ENCODE results near the gene SULT1A1. TPM values are rescaled to one million over a fixed set of nuclear protein-coding genes. Genes with fewer than 3 reads are reported as not detected.
"Not testable (repeated sequence)": the region's sequence is repeated elsewhere in the genome, so short reads cannot be mapped to it uniquely, and the experiment has no call there.

SULT1A1 gene
- total and polyA plus RNA-seq, 10 donors, result 35.2 to 184 (median 53.6) TPM

- Histone ChIP-seq H3K36me3 (peaks cover 0 to 6% (median 0%) of the 10 kb centered on the region in 6 donors), H3K27me3 (replicated peaks in 1 of 7) (peaks cover 0 to 23% (median 0%) of the 10 kb centered on the region in 7 donors), H3K27ac (peak overlapping the region in 4 of 8 donors; percentile 28 to 53 (median 40)), H3K4me3 (peak overlapping the region; percentile 31 to 83 (median 56)), H3K9me3 (no peaks in the 10 kb centered on the region), H3K4me1 (peaks cover 0 to 32% (median 15%) of the 10 kb centered on the region in 6 donors)
- WGBS, 5 donors, result 1 to 2% (median 1%) methylated on average over 37 to 68 of the region's 68 CpGs
- TF ChIP-seq CTCF (IDR thresholded peaks at IDR 0.05 in 8 of 11, conservative IDR thresholded peaks at IDR 0.05 in 3 of 11) (no peak), POLR2AphosphoS5 (IDR thresholded peaks at IDR 0.05) (peak; percentile 25 to 71 (median 66)), POLR2A (IDR thresholded peaks at IDR 0.05) (no peak)
- intact Hi-C loops (cut with DNase I; ENCODE audit: low total_unique reads), result no loop called here
- peak; percentile 89 for DNase-seq
Measured at GRCh38 chr16:28623172-28623711, 13.4 kb upstream of the SULT1A1 start.

- 30 to 54% (median 40%) methylated on average over 17 to 24 of the region's 24 CpGs for WGBS, 5 donors
- H3K36me3 ChIP-seq; H3K9me3 ChIP-seq; intact Hi-C loops (cut with DNase I; ENCODE audit: low total_unique reads); DNase-seq: not testable (repeated sequence)
- Histone ChIP-seq H3K27me3 (replicated peaks in 1 of 7) (peaks cover 0 to 23% (median 0%) of the 10 kb centered on the region in 7 donors), H3K4me3 (peak overlapping the region; percentile 31 to 83 (median 56)), H3K4me1 (peaks cover 0 to 38% (median 17%) of the 10 kb centered on the region in 6 donors), H3K27ac (peak overlapping the region in 4 of 8 donors; percentile 28 to 53 (median 40))
Measured at GRCh38 chr16:28622532-28623171, 12.8 kb upstream of the SULT1A1 start.

GRCh38 chr16:28621481-28622155 lies 11.8 kb upstream of the SULT1A1 start:
- WGBS, 5 donors, result 83 to 91% (median 86%) methylated on average over 7 of the region's 7 CpGs
- no peak overlapping the region for H3K27ac ChIP-seq
- no peak for DNase-seq
- peaks cover 0 to 23% (median 0%) of the 10 kb centered on the region in 7 donors for H3K27me3 ChIP-seq (replicated peaks in 1 of 7)
- TF ChIP-seq CTCF (IDR thresholded peaks at IDR 0.05 in 8 of 11, conservative IDR thresholded peaks at IDR 0.05 in 3 of 11) (no peak), POLR2A (IDR thresholded peaks at IDR 0.05) (no peak)
- peaks cover 0 to 6% (median 0%) of the 10 kb centered on the region in 6 donors for H3K36me3 ChIP-seq
- no peak overlapping the region for H3K4me3 ChIP-seq
- H3K4me1 ChIP-seq, result peaks cover 0 to 47% (median 20%) of the 10 kb centered on the region in 6 donors
- intact Hi-C loops (cut with DNase I; ENCODE audit: low total_unique reads), result no loop called here
- H3K9me3 ChIP-seq, result no peaks in the 10 kb centered on the region

GRCh38 chr16:28620316-28620715 lies 10.5 kb upstream of the SULT1A1 start:
- peaks cover 0 to 23% (median 0%) of the 10 kb centered on the region in 7 donors for H3K27me3 ChIP-seq (replicated peaks in 1 of 7)
- 80 to 100% (median 93%) methylated on average over 1 of the region's 1 CpG for WGBS, 5 donors

GRCh38 chr16:28617874-28618273 lies 8.0 kb upstream of the SULT1A1 start:
- Histone ChIP-seq H3K27me3 (replicated peaks in 1 of 7) (peaks cover 0 to 4% (median 0%) of the 10 kb centered on the region in 7 donors), H3K4me1 (peaks cover 0 to 42% (median 12%) of the 10 kb centered on the region in 6 donors), H3K9me3 (no peaks in the 10 kb centered on the region), H3K4me3 (no peak overlapping the region), H3K36me3 (peaks cover 0 to 6% (median 0%) of the 10 kb centered on the region in 6 donors), H3K27ac (peak overlapping the region in 1 of 8 donors; percentile 18)
- intact Hi-C loops (cut with DNase I; ENCODE audit: low total_unique reads), result no loop called here
- 28 to 49% (median 33%) methylated on average over 4 of the region's 4 CpGs for WGBS, 5 donors
- DNase-seq, result peak; percentile 38
- TF ChIP-seq CTCF (IDR thresholded peaks at IDR 0.05 in 8 of 11, conservative IDR thresholded peaks at IDR 0.05 in 3 of 11), result no peak
- no peak for TF ChIP-seq POLR2A (IDR thresholded peaks at IDR 0.05)
- no peak for TF ChIP-seq POLR2AphosphoS5 (IDR thresholded peaks at IDR 0.05)

More at GRCh38 chr16:28620316-28620715, 10.5 kb upstream of the SULT1A1 start:
- H3K9me3 ChIP-seq; DNase-seq; H3K4me3 ChIP-seq; H3K27ac ChIP-seq; intact Hi-C loops (cut with DNase I; ENCODE audit: low total_unique reads); H3K36me3 ChIP-seq: not testable (repeated sequence)
- H3K4me1 ChIP-seq, result peaks cover 0 to 55% (median 20%) of the 10 kb centered on the region in 6 donors
